DOHH2 (cell line): Measurements from ENCODE around the gene RABGAP1.

Experiments
- EZH2phosphoT487 ChIP-seq: fragments of 200-600 bp; sonication (generic); IDR thresholded peaks from 2 replicates; pipeline ENCODE4 v1.6.1; 2017; ENCODE audit warnings: borderline replicate concordance, mild to moderate bottlenecking, antibody characterized with exemption, low read length, moderate library complexity, mixed read lengths
- TF ChIP-seq, protein P1 (sequence below): fragments of 200-600 bp; sonication (generic); IDR thresholded peaks from one replicate; pipeline ENCODE4 v1.5.1; 2014; ENCODE audit warnings: antibody characterized with exemption, mild to moderate bottlenecking, low read depth, low read length; ENCODE audit not compliant: poor library complexity, severe bottlenecking

DNA sequence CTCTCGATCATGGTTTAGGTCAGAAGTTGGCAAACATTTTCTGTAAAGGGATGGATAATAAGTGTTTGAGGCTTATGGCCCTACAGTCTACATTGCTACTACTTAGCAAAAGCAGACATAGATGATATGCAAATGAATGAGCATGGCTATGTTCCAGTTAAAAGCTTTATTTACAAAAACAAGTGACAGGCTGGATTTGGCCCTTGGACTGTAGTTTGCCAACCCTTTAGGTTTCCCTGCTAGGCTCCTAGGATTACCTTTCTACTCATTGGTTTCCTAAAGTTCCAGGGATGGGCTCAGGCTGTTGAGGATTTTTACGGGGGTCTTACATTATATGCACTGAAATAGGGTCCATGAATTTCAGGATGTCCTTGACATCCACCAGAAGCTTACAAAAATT, 150.1 kb downstream of the RABGAP1 start:
- TF ChIP-seq, protein P1, sequence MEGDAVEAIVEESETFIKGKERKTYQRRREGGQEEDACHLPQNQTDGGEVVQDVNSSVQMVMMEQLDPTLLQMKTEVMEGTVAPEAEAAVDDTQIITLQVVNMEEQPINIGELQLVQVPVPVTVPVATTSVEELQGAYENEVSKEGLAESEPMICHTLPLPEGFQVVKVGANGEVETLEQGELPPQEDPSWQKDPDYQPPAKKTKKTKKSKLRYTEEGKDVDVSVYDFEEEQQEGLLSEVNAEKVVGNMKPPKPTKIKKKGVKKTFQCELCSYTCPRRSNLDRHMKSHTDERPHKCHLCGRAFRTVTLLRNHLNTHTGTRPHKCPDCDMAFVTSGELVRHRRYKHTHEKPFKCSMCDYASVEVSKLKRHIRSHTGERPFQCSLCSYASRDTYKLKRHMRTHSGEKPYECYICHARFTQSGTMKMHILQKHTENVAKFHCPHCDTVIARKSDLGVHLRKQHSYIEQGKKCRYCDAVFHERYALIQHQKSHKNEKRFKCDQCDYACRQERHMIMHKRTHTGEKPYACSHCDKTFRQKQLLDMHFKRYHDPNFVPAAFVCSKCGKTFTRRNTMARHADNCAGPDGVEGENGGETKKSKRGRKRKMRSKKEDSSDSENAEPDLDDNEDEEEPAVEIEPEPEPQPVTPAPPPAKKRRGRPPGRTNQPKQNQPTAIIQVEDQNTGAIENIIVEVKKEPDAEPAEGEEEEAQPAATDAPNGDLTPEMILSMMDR = no peak
- TF ChIP-seq EZH2phosphoT487 = no peak
